GM12878 (cell line): ENCODE data around the gene FGR. TPM values are rescaled to one million over a fixed set of nuclear protein-coding genes. Genes with fewer than 3 reads are reported as not detected.

Experiments used
- BCLAF1 ChIP-seq: fragments of 450-650 bp; IDR thresholded peaks from 2 replicates; pipeline ENCODE4 v1.6.1; 2017; ENCODE audit warnings: antibody characterized with exemption, mild to moderate bottlenecking, moderate library complexity
- CHD1 ChIP-seq: IDR thresholded peaks from 2 replicates; pipeline ENCODE4 v1.6.1; 2012; ENCODE audit warnings: low read depth, low read length, improper control_type of control experiment
- CTCF ChIP-seq, 3 experiments: IDR thresholded peaks in 2 of 3; conservative IDR thresholded peaks in 1 of 3; 2 replicates each; pipeline ENCODE4 v1.5.1; 2011; ENCODE audit warnings: low read depth in 3 of 3, low read length in 3 of 3, mild to moderate bottlenecking in 3 of 3, control low read depth in 2 of 3, moderate library complexity in 2 of 3, inconsistent platforms in 1 of 3, mixed read lengths in 1 of 3; ENCODE audit not compliant: control insufficient read depth in 2 of 3, insufficient read depth in 1 of 3; ENCODE audit errors: extremely low read depth in 1 of 3
- EGR1 ChIP-seq, 2 experiments: IDR thresholded peaks; 1 replicate in 1 of 2; 2 replicates in 1 of 2; pipeline ENCODE4 v1.6.1; 2011 to 2012; ENCODE audit warnings: low read depth in 2 of 2, low read length in 2 of 2, borderline replicate concordance in 1 of 2, mild to moderate bottlenecking in 1 of 2, moderate library complexity in 1 of 2
- ETV6 ChIP-seq, 2 experiments: fragments of 450-650 bp in 1 of 2; IDR thresholded peaks in 1 of 2; conservative IDR thresholded peaks in 1 of 2; 2 replicates each; pipeline ENCODE4 v1.6.1; 2014; ENCODE audit warnings: antibody characterized with exemption in 1 of 2, borderline replicate concordance in 1 of 2, low read depth in 1 of 2, mild to moderate bottlenecking in 1 of 2, moderate library complexity in 1 of 2
- FOXM1 ChIP-seq: IDR thresholded peaks from 2 replicates; pipeline ENCODE4 v1.6.1; 2012; ENCODE audit warnings: low read depth, mild to moderate bottlenecking, inconsistent platforms, low read length, moderate library complexity
- IRF3 ChIP-seq: fragments of 450-650 bp; IDR thresholded peaks from 2 replicates; pipeline ENCODE4 v1.6.1; 2014; ENCODE audit warnings: mild to moderate bottlenecking
- MAX ChIP-seq: IDR thresholded peaks from 2 replicates; pipeline ENCODE4 v1.6.1; 2012; ENCODE audit warnings: low read depth, low read length, improper control_type of control experiment
- MLLT1 ChIP-seq: fragments of 450-650 bp; IDR thresholded peaks from 2 replicates; pipeline ENCODE4 v1.6.1; 2016; ENCODE audit warnings: mild to moderate bottlenecking
- PRDM15 ChIP-seq: fragments of 450-650 bp; formaldehyde crosslinking; IDR thresholded peaks from 2 replicates; pipeline ENCODE4 v1.4.0; 2020; ENCODE audit warnings: mild to moderate bottlenecking, moderate library complexity
- RUNX3 ChIP-seq: IDR thresholded peaks from 2 replicates; pipeline ENCODE4 v1.6.1; 2012; ENCODE audit warnings: low read length, inconsistent platforms
- SIN3A ChIP-seq: IDR thresholded peaks from 2 replicates; pipeline ENCODE4 v1.6.1; 2012; ENCODE audit warnings: low read depth, low read length, improper control_type of control experiment
- SMARCA5 ChIP-seq: fragments of 450-650 bp; IDR thresholded peaks from 2 replicates; pipeline ENCODE4 v1.6.1; 2017; ENCODE audit warnings: mild to moderate bottlenecking
- ZBED1 ChIP-seq: IDR thresholded peaks from 2 replicates; pipeline ENCODE4 v1.6.1; 2016; ENCODE audit warnings: borderline replicate concordance
- ZNF622 ChIP-seq: fragments of 450-650 bp; IDR thresholded peaks from 2 replicates; pipeline ENCODE4 v1.6.1; 2017; ENCODE audit warnings: mild to moderate bottlenecking, inconsistent platforms
- ZZZ3 ChIP-seq: IDR thresholded peaks from 2 replicates; pipeline ENCODE4 v1.6.1; 2011; ENCODE audit warnings: low read depth; ENCODE audit not compliant: control insufficient read depth, insufficient read length
- polyA plus RNA-seq, 11 experiments: library from polyadenylated mRNA; depleted of rRNA in 4 of 11; unstranded in 6 of 11; stranded (reverse) in 5 of 11; fragments of >200 nt; fragmentation: Nextera tagmentation in 4 of 11; fragmentation: Illumina TruSeq in 1 of 11; extraction: Ambion mirVana in 4 of 11; extraction: Trizol in 1 of 11; gene quantifications; 1 replicate in 1 of 11; 2 replicates in 10 of 11; pipeline versions ENCODE4 v1.2.1 to v1.2.3, GENCODE V29; 2011 to 2016; ENCODE audit warnings: inconsistent platforms in 2 of 11, missing spikeins in 2 of 11, low read depth in 1 of 11
- total RNA-seq, 4 experiments: library from RNA; depleted of rRNA in 3 of 4; stranded (reverse); fragments of >200 nt in 3 of 4; fragmentation: Illumina TruSeq in 1 of 4; extraction: Trizol in 1 of 4; gene quantifications; 2 replicates each; pipeline versions ENCODE4 v1.2.1 to v1.2.3, GENCODE V29; 2013 to 2021

FGR gene
- total and polyA plus RNA-seq, 10 of the 15 experiments (the other 5 are each of a cell fraction or from before 2014, with no cell fraction given) = 10.9 to 193 (median 74.7) TPM

GRCh38 chr1:27659497-27660299 lies 24.7 kb upstream of the FGR start (continued):
- no peak for TF ChIP-seq CHD1
- TF ChIP-seq BCLAF1 = no peak
- peak; percentile 17; the same call in 1 of the 2 replicates for TF ChIP-seq MLLT1
- no peak for TF ChIP-seq ZZZ3
- TF ChIP-seq ZBED1 = peak; percentile 51
- no peak for TF ChIP-seq RUNX3
- TF ChIP-seq FOXM1 = no peak
- TF ChIP-seq PRDM15 (CRISPR knock-in tag) = no peak
- no peak for TF ChIP-seq IRF3
- peak in 1 of 2 experiments; percentile 5; a peak in 1 of 3 replicates for TF ChIP-seq EGR1 (IDR thresholded peaks at IDR 0.05; ENCODE audit: borderline replicate concordance in 1 of 2, low read depth in 2 of 2, low read length in 2 of 2)
- no peak for TF ChIP-seq CTCF (IDR thresholded peaks at IDR 0.05 in 2 of 3, conservative IDR thresholded peaks at IDR 0.05 in 1 of 3; ENCODE audit: control insufficient read depth in 2 of 3, extremely low read depth in 1 of 3, insufficient read depth in 1 of 3, low read depth in 3 of 3, low read length in 3 of 3)
- TF ChIP-seq MAX = no peak; the same call in 1 of the 2 replicates
- no peak for TF ChIP-seq SIN3A
- peak; percentile 72 for TF ChIP-seq SMARCA5
- TF ChIP-seq ETV6 (conservative IDR thresholded peaks at IDR 0.05 in 1 of 2, IDR thresholded peaks at IDR 0.05 in 1 of 2; ENCODE audit: borderline replicate concordance in 1 of 2, low read depth in 1 of 2) = no peak
- TF ChIP-seq ZNF622 = no peak
